ENCODE results near the gene USP10. TPM values are rescaled to one million over a fixed set of nuclear protein-coding genes. Genes with fewer than 3 reads are reported as not detected.

USP10 gene
- total RNA-seq, 2 experiments from 2014 or later = 82.9 to 88.3 TPM

- H3K9me3 Mint-ChIP-seq (ENCODE audit: insufficient read depth) = no peaks in the 10 kb centered on the region
- no peak for DNase-seq
- POLR2A ChIA-PET = no interaction called here
- H3K4me1 Mint-ChIP-seq (ENCODE audit: low read depth) = peaks cover 35% of the 10 kb centered on the region
- H3K27ac Mint-ChIP-seq = no peak overlapping the region
- no peak for ATAC-seq
- H3K36me3 Mint-ChIP-seq (ENCODE audit: low read depth) = peaks cover 35% of the 10 kb centered on the region
- H3K27me3 Mint-ChIP-seq (ENCODE audit: low read depth) = no peaks in the 10 kb centered on the region
- no peak overlapping the region for H3K4me3 Mint-ChIP-seq
- CTCF ChIA-PET = interaction anchor here (1.0 to 4.0 kb wide), 5 partner anchors 20 to 212 kb away, joined by 3 to 26 read pairs (median 17); no protein-coding TSS in a partner anchor
Measured at GRCh38 chr16:84758627-84759026, 58.8 kb downstream of the USP10 start.

GRCh38 chr16:84759061-84759460 lies 59.3 kb downstream of the USP10 start:
- no peak overlapping the region for H3K4me3 Mint-ChIP-seq
- H3K27ac Mint-ChIP-seq = peak overlapping the region; percentile 7
- peaks cover 39% of the 10 kb centered on the region for H3K36me3 Mint-ChIP-seq (ENCODE audit: low read depth)
- peak; percentile 38 for ATAC-seq
- ChIA-PET POLR2A (no interaction called here), CTCF (interaction anchor here (1.0 to 4.0 kb wide), 5 partner anchors 20 to 212 kb away, joined by 3 to 26 read pairs (median 17); no protein-coding TSS in a partner anchor)
- no peak for DNase-seq
- peaks cover 31% of the 10 kb centered on the region for H3K4me1 Mint-ChIP-seq (ENCODE audit: low read depth)
- no peaks in the 10 kb centered on the region for H3K27me3 Mint-ChIP-seq (ENCODE audit: low read depth)
- H3K9me3 Mint-ChIP-seq (ENCODE audit: insufficient read depth) = no peaks in the 10 kb centered on the region

- ChIA-PET POLR2A (no interaction called here), CTCF (interaction anchor here (1.0 to 4.0 kb wide), 5 partner anchors 21 to 211 kb away, joined by 3 to 26 read pairs (median 17); no protein-coding TSS in a partner anchor)
Measured at GRCh38 chr16:84759906-84760305, 60.1 kb downstream of the USP10 start.

GRCh38 chr16:84761448-84762368 lies 61.9 kb downstream of the USP10 start:
- Mint-ChIP-seq H3K27me3 (ENCODE audit: low read depth) (no peaks in the 10 kb centered on the region), H3K9me3 (ENCODE audit: insufficient read depth) (no peaks in the 10 kb centered on the region), H3K4me3 (no peak overlapping the region), H3K4me1 (ENCODE audit: low read depth) (peaks cover 33% of the 10 kb centered on the region), H3K36me3 (ENCODE audit: low read depth) (peaks cover 53% of the 10 kb centered on the region), H3K27ac (no peak overlapping the region)
- CTCF ChIA-PET = interaction anchor here (0.7 to 4.0 kb wide), 5 partner anchors 7 to 209 kb away, joined by 3 to 26 read pairs (median 5); no protein-coding TSS in a partner anchor
- DNase-seq = no peak
- ATAC-seq = no peak
- POLR2A ChIA-PET = no interaction called here

More at GRCh38 chr16:84759906-84760305, 60.1 kb downstream of the USP10 start:
- H3K4me3 Mint-ChIP-seq = no peak overlapping the region
- no peak overlapping the region for H3K27ac Mint-ChIP-seq
- DNase-seq (no peak), ATAC-seq (no peak)
- H3K4me1 Mint-ChIP-seq (ENCODE audit: low read depth) = peaks cover 24% of the 10 kb centered on the region
- no peaks in the 10 kb centered on the region for H3K9me3 Mint-ChIP-seq (ENCODE audit: insufficient read depth)
- no peaks in the 10 kb centered on the region for H3K27me3 Mint-ChIP-seq (ENCODE audit: low read depth)
- H3K36me3 Mint-ChIP-seq (ENCODE audit: low read depth) = peaks cover 40% of the 10 kb centered on the region

GRCh38 chr16:84763164-84763563 lies 63.4 kb downstream of the USP10 start:
- DNase-seq = no peak
- no peak overlapping the region for H3K4me3 Mint-ChIP-seq
- no peak for ATAC-seq
- peaks cover 65% of the 10 kb centered on the region for H3K36me3 Mint-ChIP-seq (ENCODE audit: low read depth)
- ChIA-PET CTCF (interaction anchor here (1.3 to 1.5 kb wide), 2 partner anchors 8 to 208 kb away, joined by 3 to 5 read pairs; no protein-coding TSS in a partner anchor), POLR2A (no interaction called here)
- no peaks in the 10 kb centered on the region for H3K9me3 Mint-ChIP-seq (ENCODE audit: insufficient read depth)
- no peak overlapping the region for H3K27ac Mint-ChIP-seq
- H3K4me1 Mint-ChIP-seq (ENCODE audit: low read depth) = peaks cover 42% of the 10 kb centered on the region
- H3K27me3 Mint-ChIP-seq (ENCODE audit: low read depth) = no peaks in the 10 kb centered on the region

GRCh38 chr16:84763629-84764028 lies 63.8 kb downstream of the USP10 start:
- ATAC-seq = no peak
- Mint-ChIP-seq H3K4me3 (no peak overlapping the region), H3K4me1 (ENCODE audit: low read depth) (peaks cover 42% of the 10 kb centered on the region), H3K36me3 (ENCODE audit: low read depth) (peaks cover 70% of the 10 kb centered on the region), H3K9me3 (ENCODE audit: insufficient read depth) (no peaks in the 10 kb centered on the region), H3K27me3 (ENCODE audit: low read depth) (no peaks in the 10 kb centered on the region), H3K27ac (no peak overlapping the region)
- ChIA-PET POLR2A (no interaction called here), CTCF (interaction anchor here (1.3 kb wide), 1 partner anchor 9 kb away, joined by 5 read pairs; no protein-coding TSS in a partner anchor)
- no peak for DNase-seq

GRCh38 chr16:84764970-84765369 lies 65.2 kb downstream of the USP10 start:
- Mint-ChIP-seq H3K9me3 (ENCODE audit: insufficient read depth) (no peaks in the 10 kb centered on the region), H3K27ac (no peak overlapping the region), H3K4me1 (ENCODE audit: low read depth) (peaks cover 42% of the 10 kb centered on the region), H3K27me3 (ENCODE audit: low read depth) (no peaks in the 10 kb centered on the region), H3K4me3 (no peak overlapping the region), H3K36me3 (ENCODE audit: low read depth) (peaks cover 82% of the 10 kb centered on the region)
- ChIA-PET POLR2A (interaction anchor here (0.6 kb wide), 1 partner anchor 282 kb away, joined by 3 read pairs; no protein-coding TSS in a partner anchor), CTCF (interaction anchor here (1.5 to 3.6 kb wide), 3 partner anchors 10 to 187 kb away, joined by 3 to 18 read pairs (median 8); no protein-coding TSS in a partner anchor)
- DNase-seq = no peak
- ATAC-seq = no peak

GRCh38 chr16:84765616-84766580 lies 66.1 kb downstream of the USP10 start:
- Mint-ChIP-seq H3K4me3 (no peak overlapping the region), H3K27me3 (ENCODE audit: low read depth) (no peaks in the 10 kb centered on the region), H3K36me3 (ENCODE audit: low read depth) (peaks cover 80% of the 10 kb centered on the region), H3K27ac (peak overlapping the region; percentile 3), H3K9me3 (ENCODE audit: insufficient read depth) (no peaks in the 10 kb centered on the region), H3K4me1 (ENCODE audit: low read depth) (peaks cover 42% of the 10 kb centered on the region)
- ATAC-seq (no peak), DNase-seq (no peak)
- POLR2A ChIA-PET = interaction anchor here (0.6 to 0.7 kb wide), 2 partner anchors 9 to 189 kb away, joined by 4 to 5 read pairs; no protein-coding TSS in a partner anchor
- CTCF ChIA-PET = interaction anchor here (1.2 to 3.6 kb wide), 4 partner anchors 11 to 205 kb away, joined by 3 to 18 read pairs (median 6); no protein-coding TSS in a partner anchor

GRCh38 chr16:84766978-84767773 lies 67.4 kb downstream of the USP10 start:
- POLR2A ChIA-PET = no interaction called here
- H3K9me3 Mint-ChIP-seq (ENCODE audit: insufficient read depth) = no peaks in the 10 kb centered on the region

GRCh38 chr16:84768061-84768807 lies 68.4 kb downstream of the USP10 start:
- peak overlapping the region; percentile 50 for H3K4me3 Mint-ChIP-seq
- peak overlapping the region; percentile 78 for H3K27ac Mint-ChIP-seq
- H3K9me3 Mint-ChIP-seq (ENCODE audit: insufficient read depth) = no peaks in the 10 kb centered on the region
- peaks cover 42% of the 10 kb centered on the region for H3K4me1 Mint-ChIP-seq (ENCODE audit: low read depth)
- POLR2A ChIA-PET = no interaction called here
- no peaks in the 10 kb centered on the region for H3K27me3 Mint-ChIP-seq (ENCODE audit: low read depth)
- ATAC-seq = peak; percentile 76
- H3K36me3 Mint-ChIP-seq (ENCODE audit: low read depth) = peaks cover 74% of the 10 kb centered on the region
- CTCF ChIA-PET = interaction anchor here (0.7 to 2.8 kb wide), 7 partner anchors 12 to 621 kb away, joined by 3 to 20 read pairs (median 4); no protein-coding TSS in a partner anchor
- DNase-seq = peak; percentile 44

More at GRCh38 chr16:84766978-84767773, 67.4 kb downstream of the USP10 start:
- H3K4me1 Mint-ChIP-seq (ENCODE audit: low read depth) = peaks cover 42% of the 10 kb centered on the region
- H3K27ac Mint-ChIP-seq = peak overlapping the region; percentile 67
- peaks cover 73% of the 10 kb centered on the region for H3K36me3 Mint-ChIP-seq (ENCODE audit: low read depth)
- no peak overlapping the region for H3K4me3 Mint-ChIP-seq
- ATAC-seq = no peak
- no peaks in the 10 kb centered on the region for H3K27me3 Mint-ChIP-seq (ENCODE audit: low read depth)
- DNase-seq = no peak
- CTCF ChIA-PET = interaction anchor here (0.6 to 3.6 kb wide), 4 partner anchors 12 to 204 kb away, joined by 3 to 18 read pairs (median 4); no protein-coding TSS in a partner anchor

Data from activated CD8-positive, alpha-beta T cell treated with anti-CD3 and anti-CD28 coated beads, Interleukin-2, amount 10 ng/mL, durations not matched to agents 7 days and 5 days (primary cell).